ENCODE measurements around the gene SH2B3.

GRCh38 chr12:111434680-111435338 is 29.1 kb downstream of the SH2B3 start:
- TF ChIP-seq GATA2 (IDR thresholded peaks at IDR 0.05; ENCODE audit: low read depth, low read length) (no peak), GATA3 (IDR thresholded peaks at IDR 0.05; ENCODE audit: low read depth, low read length) (no peak)
